OCI-LY3 (cell line): ENCODE data around the gene RGL3.

Experiments used
- EZH2phosphoT487 ChIP-seq: fragments of 200-600 bp; shearing (Covaris generic); IDR thresholded peaks from 2 replicates; pipeline ENCODE4 v1.6.1; 2018; ENCODE audit warnings: antibody characterized with exemption, mixed run types, low read depth
- TF ChIP-seq, protein P1 (sequence below): fragments of 200-600, 300-600 bp; sonication (generic); IDR thresholded peaks from 2 replicates; pipeline ENCODE4 v1.5.1; 2014; ENCODE audit warnings: antibody characterized with exemption, low read length, low read depth

DNA sequence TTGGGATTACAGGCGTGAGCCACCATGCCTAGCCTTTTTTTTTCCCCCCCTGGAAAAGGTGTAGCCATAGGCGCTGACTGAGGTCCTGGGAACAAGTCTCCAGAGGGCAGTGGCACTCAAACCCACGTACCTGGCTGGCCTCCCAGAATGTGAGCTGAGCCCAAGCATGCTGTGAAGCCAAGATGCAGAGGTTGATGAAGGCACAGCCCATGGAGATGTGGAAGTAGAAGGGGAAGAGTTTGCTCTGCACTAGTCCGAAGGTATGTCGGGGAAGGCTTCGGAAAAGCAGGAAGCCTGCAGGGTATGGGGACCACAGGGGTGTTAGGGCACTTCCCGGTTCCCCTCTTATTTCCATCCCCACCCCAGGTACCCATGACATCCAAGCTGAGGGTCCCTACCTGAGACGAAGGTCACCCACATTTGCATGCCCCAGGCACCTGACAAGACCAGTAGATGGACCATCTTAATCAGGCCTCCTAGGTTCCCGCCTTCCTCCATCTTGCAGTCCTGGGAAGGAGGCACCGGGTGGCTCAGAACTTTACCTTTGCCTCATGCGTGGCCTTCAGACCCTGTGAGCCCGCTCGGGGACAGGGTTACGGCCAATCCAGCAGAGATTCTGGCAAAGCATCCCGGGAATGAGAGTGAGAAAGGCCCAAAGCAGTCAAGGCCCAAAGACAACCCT is 73.9 kb downstream of the RGL3 start:
- TF ChIP-seq, protein P1, sequence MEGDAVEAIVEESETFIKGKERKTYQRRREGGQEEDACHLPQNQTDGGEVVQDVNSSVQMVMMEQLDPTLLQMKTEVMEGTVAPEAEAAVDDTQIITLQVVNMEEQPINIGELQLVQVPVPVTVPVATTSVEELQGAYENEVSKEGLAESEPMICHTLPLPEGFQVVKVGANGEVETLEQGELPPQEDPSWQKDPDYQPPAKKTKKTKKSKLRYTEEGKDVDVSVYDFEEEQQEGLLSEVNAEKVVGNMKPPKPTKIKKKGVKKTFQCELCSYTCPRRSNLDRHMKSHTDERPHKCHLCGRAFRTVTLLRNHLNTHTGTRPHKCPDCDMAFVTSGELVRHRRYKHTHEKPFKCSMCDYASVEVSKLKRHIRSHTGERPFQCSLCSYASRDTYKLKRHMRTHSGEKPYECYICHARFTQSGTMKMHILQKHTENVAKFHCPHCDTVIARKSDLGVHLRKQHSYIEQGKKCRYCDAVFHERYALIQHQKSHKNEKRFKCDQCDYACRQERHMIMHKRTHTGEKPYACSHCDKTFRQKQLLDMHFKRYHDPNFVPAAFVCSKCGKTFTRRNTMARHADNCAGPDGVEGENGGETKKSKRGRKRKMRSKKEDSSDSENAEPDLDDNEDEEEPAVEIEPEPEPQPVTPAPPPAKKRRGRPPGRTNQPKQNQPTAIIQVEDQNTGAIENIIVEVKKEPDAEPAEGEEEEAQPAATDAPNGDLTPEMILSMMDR, result no peak
- no peak for TF ChIP-seq EZH2phosphoT487
